Measurements from ENCODE around the gene AP1G2.

DNA sequence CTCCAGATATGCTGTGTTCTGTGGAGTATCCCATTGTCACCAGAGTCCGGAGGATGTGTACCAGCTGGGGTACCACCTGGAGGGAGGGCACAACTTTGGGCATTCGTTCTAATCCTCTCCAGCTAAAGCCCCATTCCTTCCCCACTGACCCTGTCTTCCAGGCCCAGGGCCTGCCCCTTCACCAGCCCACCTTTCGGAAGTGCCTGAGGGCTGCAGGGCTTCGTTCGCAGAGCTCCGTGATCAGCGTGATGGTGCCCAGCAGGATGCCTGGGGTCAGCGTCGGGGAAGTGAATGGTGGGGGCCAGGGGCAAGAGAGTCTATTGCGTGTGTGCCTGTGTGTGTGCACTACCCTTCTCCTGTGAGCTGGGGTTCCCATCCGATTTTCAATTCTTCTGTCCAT, 2.0 kb downstream of the AP1G2 start:
- TF ChIP-seq EP300 (IDR thresholded peaks at IDR 0.05; ENCODE audit: borderline replicate concordance) (no peak), RAD21 (IDR thresholded peaks at IDR 0.05; ENCODE audit: low read depth) (no peak)
- TF ChIP-seq, protein P1, sequence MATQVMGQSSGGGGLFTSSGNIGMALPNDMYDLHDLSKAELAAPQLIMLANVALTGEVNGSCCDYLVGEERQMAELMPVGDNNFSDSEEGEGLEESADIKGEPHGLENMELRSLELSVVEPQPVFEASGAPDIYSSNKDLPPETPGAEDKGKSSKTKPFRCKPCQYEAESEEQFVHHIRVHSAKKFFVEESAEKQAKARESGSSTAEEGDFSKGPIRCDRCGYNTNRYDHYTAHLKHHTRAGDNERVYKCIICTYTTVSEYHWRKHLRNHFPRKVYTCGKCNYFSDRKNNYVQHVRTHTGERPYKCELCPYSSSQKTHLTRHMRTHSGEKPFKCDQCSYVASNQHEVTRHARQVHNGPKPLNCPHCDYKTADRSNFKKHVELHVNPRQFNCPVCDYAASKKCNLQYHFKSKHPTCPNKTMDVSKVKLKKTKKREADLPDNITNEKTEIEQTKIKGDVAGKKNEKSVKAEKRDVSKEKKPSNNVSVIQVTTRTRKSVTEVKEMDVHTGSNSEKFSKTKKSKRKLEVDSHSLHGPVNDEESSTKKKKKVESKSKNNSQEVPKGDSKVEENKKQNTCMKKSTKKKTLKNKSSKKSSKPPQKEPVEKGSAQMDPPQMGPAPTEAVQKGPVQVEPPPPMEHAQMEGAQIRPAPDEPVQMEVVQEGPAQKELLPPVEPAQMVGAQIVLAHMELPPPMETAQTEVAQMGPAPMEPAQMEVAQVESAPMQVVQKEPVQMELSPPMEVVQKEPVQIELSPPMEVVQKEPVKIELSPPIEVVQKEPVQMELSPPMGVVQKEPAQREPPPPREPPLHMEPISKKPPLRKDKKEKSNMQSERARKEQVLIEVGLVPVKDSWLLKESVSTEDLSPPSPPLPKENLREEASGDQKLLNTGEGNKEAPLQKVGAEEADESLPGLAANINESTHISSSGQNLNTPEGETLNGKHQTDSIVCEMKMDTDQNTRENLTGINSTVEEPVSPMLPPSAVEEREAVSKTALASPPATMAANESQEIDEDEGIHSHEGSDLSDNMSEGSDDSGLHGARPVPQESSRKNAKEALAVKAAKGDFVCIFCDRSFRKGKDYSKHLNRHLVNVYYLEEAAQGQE (IDR thresholded peaks at IDR 0.05; ENCODE audit: low read depth), result no peak

All from Ishikawa (cell line).